Stimulated activated CD8-positive, alpha-beta memory T cell treated with anti-CD3 and anti-CD28 coated beads, Interleukin-4, amount 100 ng/mL, for 48 hours (primary cell): Measurements from ENCODE around the gene EMILIN2.
"Not testable (repeated sequence)": the region's sequence is repeated elsewhere in the genome, so short reads cannot be mapped to it uniquely, and the experiment has no call there.

Experiments used
- DNase-seq: peaks from one replicate; pipeline ENCODE4 v3.0.0-alpha.2; 2020

The EMILIN2 gene

DNA sequence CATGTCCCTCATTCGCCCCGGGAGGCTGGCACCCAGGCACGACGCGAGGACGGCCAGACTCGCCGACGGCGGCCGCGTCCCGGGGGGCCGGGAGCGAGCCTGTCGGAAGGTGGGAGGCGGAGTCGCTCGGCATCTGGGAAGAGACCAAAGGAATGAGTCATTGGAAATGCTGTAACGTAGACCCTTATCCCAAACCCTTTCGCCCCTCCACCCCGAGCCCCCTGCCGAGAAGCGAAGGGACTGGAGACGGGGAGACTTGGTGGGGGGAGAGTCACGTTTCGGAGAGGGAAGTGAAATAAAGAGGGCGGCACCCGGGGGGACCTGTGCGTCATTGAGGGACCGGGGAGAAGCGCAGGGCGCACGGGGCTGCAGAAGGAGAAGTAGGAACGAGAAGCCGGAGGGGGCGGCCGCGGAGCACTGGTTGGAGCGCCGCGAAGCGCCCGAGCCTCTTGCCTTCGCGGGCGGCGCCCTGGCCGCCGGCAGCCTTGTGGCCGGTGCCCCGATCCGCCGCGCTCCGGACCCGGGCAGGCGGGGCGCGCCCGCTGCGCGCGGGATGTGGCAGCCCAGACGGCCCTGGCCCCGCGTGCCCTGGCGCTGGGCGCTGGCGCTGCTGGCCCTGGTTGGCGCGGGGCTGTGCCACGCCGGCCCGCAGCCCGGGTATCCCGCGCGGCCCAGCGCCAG, at the start of gene EMILIN2:
TSS of gene EMILIN2 (plus strand) at position 371 of the 681 bp plus-strand sequence. CDS start at position 554, 183 bp downstream.
- DNase-seq = peak; percentile 70

DNA sequence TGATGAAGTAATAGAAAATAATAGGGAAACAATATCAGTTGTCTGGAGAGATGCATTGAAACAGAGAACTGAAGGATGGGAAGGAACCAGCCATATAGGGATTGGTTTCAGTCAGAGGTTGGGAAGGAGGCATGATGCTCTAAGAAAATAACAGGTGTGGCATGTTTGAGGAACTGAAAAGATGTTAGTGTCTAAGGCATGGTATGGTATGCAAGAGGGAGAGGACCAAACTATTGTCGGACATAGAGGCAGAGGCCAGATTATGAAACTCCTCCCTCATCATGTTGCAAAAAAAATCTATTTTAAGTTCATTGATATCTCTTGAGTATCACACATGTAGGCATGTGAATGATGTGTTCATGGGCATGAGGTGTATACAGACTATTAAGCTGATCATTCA, 48.9 kb upstream of the EMILIN2 start:
- DNase-seq = no peak

DNA sequence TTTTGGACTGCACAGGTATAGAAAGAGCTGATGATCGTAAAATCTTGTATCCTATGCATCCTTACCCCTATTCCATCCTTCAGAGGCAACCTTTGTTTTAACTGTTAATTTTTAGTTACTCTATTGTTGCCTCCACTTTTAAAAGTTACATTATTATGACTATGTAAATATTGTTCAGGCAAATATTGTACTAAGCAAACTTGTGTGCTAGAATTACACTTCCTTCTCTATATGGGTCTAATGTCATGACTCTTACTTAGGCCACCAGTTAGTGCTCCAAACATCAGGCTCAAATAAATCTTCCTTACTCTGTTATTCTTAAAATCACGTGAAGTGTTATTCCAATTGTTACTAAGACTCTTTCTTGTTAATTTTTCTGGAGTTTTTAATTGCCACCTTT, 47.4 kb upstream of the EMILIN2 start:
- no peak for DNase-seq

DNA sequence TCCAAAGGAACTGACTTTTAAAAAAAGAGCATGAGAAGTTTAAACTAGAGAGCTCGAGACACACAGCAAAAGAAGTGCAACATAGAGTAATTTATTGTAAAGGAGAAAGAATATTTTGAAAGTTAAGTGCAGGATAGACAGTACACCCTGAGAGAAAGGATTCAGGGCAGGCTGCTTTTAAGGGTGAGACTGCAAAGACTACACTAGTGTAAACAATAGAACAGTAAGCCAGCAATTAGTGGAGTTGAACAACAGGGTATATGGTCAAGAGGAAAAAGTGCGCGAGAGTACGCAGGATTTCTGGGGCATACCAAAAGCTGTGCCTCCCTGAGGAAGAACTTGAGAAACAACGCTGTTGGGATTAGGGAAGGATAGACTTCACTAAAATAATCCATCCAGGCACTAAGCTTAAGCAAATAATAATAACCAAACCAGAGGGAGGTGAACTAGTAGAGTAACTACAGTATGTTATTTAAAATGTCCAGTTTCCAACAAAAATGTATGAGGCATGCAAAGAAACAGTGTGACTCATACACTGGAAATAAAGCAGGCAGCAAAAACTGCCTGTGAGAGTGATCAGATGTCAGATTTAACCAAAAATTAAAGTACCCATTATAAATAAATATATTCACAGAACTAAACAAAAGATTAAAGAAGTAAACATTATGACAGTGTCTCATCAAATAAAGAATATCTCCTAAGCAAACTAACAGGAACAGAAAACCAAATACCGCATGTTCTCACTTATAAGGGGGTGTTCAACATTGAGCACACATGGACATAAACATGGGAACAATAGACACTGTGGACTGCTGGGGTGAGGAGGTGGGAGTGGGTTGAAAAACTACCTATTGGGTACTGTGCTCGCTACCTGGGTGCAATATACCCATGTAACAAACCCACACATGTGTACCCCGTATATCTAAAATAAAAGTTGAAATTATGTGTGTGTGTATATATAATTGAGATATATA, 40.5 kb upstream of the EMILIN2 start:
- no peak for DNase-seq

DNA sequence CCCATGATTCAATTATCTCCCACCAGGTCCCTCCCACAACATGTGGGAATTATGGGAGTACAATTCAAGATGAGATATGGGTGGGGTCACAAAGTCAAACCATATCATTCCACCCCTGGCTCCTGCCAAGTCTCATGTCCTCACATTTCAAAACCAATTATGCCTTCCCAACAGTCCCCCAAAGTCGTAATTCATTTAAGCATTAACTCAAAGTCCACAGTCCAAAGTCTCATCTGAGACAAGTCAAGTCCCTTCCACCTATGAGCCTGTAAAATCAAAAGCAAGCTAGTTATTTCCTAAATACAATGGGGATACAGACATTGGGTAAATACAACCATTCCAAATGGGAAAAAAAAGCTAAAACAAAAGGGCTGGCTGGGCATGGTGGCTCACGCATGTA, 38.2 kb upstream of the EMILIN2 start:
- DNase-seq = not testable (repeated sequence)

DNA sequence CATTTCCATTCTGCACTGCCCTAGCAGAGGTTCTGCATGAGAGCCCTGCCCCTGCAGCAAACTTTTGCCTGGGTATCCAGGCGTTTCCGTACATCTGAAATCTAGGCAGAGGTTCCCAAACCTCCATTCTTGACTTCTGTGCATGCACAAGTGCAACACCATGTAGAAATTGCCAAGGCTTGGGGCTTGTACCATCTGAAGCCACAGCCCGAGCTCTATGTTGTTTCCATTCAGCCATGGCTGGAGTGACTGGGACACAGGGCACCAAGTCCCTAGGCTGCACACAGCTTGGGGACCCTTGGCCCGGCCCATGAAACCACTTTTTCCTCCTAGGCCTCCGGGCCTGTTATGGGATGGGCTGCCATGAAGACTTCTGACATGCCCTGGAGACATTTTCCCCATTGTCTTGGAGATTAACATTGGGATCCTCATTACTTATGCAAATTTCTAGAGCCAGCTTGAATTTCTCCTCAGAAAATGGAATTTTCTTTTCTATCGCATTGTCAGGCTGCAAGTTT, 37.1 kb upstream of the EMILIN2 start:
- DNase-seq = not testable (repeated sequence)

DNA sequence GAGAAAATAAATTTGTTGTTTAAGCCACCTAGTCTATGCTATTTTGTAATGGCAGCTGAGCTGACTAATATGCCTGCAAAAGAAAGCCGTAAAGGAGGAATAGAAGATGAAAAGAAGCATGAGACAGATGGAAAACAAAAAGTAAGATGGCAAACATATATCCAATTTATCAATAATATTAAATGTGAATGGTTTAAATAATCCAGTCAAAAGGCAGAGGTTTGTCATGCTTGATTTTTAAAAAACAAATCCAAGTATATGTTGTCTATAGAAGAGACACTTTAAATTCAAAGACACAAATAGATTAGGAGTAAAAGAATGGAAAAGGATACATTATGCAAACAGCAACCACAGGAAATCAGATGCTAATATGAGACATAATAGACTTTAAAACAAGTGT, 35.4 kb upstream of the EMILIN2 start:
- DNase-seq = no peak

DNA sequence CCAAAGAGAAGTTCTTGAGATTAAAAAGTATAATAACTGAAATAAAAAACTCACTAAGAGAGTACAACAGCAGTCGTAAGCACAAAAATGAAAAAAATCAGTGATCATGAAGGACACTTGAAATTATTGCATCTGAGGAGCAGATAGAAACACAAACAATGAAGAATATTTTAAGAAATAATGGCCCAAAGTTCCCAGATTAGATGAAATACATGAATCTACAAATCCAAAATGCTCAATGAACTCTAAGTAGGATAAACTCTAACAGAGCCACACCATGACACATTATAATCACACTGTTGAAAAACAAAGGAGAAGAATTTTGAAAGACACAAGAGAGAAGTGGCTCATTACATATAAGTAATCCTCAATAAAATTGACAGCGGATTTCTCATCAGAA, 31.9 kb upstream of the EMILIN2 start:
- no peak for DNase-seq

DNA sequence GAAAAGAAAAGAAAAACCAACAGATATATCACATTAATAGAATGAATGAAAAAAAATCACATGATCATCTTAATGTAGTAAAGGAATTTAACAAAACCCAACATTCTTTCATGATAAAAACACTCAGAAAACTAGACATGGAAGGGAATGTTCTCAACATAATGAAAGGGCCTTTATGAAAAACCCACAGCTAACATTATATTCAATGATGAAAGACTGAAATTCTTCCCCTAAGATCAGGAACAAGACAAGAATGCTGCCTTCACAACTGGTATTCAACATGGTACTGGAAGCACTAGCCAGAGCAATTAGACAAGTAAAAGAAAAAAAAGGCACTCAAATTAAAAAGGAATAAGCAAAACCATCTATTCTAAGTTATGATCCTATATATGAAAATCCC, 28.5 kb upstream of the EMILIN2 start:
- no peak for DNase-seq

DNA sequence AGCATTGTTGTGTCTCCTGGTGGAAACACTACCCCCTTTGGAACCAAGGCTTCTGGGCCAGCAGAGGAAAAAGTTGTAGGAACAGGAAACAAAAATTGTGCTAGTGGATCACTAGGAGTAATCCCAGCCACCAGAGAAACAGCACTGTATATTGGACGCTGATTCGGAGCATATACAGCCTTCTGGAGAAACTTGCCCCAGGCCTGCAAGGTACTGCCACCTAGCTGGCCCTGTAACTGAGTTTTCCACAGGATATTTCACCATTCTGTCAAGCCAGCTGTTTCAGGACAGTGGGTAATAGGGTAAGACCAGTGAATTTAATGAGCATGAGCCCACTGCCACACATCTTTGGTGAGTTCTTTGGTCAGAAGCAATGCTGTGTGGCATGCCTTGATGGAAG, 25.1 kb upstream of the EMILIN2 start:
- DNase-seq = no peak

DNA sequence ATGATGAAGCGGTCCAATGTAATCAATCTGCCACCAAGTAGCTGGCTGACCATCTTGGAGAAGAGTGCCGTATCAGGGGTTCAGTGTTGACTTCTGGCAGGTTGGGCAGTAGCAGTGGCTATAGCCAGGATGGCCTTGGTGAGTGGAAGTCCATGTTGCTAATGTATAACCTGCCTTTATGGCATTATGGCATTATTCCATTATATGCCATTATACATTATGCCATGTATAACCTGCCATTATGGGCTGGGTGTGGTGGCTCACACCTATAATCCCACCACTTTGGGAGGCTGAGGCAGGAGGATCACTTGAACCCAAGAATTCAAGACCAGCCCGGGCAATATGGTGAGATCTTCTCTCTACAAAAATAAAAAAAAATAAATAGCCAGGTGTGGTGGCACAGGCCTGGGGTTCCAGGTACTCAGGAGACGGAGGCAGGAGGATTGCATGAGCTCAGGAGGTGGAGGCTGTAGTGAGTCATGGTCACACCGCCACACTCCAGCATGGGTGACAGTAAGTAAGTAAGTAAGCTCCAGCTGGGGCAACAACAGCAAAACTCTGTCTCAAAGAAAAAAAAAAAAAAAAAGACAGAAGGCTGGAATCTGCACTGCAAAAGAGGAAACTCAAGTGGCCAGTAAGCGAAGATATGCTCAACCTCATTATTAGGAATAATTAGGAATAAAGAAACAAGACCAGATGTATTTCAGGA, 24.4 kb upstream of the EMILIN2 start:
- no peak for DNase-seq

DNA sequence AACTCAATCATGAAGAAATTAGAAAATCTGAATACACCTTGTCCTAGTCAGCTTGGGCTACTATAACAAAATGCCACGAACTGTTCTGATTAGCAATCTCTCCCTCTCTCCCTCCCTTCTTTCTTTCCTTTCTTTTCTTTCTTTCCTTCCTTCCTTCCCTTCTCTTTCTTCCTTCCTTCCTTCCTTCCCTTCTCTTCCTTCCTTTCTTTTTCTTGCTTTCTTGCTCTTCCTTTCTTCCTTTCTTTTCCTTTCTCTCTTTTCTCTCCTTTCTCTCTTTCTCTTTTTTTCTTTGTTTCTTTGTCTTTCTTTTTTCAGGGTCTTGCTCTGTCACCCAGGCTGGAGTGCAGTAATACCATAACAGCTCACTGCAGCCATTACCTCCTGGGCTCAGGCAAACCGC, 23.6 kb upstream of the EMILIN2 start:
- DNase-seq = no peak

DNA sequence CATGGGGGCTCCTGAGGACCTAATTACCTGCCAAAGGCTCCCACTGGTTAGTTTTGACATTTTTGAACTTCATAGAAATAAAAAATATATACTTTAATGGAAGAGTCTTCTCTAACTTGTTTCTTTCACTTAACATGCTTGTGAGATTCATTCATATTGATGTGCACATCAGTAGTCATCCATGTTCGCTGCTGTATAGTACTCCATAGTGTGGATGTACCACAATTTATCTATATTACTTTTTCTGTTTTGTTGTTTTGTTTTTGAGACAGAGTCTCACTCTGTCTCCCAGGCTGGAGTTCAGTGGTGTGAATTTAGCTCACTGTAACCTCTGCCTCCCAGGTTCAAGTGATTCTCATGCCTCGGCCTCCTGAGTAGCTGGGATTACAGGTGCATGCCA, 22.8 kb upstream of the EMILIN2 start:
- DNase-seq = no peak

DNA sequence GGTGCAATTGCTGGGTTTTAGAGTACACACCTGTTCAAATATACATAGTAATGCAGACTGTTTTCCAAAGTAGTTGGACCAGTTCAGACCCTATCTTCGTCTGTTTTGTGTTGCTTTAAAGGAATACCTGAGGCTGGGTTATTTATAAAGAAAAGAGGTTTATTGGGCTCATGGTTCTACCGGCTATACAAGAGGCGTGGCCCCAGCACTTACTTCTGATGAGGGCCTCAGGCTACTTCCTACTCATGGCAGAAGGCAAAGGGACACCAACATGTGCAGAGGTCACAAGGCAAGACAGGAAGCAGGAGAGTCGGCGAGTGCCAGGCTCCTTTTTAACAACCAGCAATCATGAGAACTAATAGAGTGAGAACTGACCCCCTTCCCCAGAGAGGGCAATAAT, 21.9 kb upstream of the EMILIN2 start:
- no peak for DNase-seq

DNA sequence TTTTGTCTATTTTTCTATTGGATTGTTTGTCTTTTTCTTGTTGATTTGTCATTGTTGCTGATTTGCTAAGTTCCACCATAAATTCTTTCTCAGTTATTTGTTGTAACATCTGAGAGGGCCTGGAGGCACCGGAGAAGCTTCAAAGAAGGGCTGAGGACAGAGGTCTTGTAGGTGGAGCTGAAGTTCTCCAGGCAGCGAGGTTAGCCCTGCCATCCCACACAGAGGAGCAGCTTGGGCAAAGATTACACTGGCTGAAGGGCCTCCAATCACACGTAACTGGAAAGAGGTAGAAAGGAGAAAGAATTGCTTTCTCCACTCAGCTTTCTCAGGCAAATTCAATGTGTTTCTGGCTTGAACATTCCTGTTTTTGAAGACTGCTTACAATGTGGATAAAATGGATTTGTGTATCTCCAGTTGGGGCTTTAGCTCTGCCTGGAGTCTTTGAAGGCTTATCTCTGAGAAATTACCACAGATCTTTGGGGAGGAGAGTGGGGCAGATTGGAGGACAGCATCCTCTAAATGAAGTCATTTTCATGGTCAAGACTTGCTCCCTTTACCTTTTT, 21.1 kb upstream of the EMILIN2 start:
- no peak for DNase-seq

DNA sequence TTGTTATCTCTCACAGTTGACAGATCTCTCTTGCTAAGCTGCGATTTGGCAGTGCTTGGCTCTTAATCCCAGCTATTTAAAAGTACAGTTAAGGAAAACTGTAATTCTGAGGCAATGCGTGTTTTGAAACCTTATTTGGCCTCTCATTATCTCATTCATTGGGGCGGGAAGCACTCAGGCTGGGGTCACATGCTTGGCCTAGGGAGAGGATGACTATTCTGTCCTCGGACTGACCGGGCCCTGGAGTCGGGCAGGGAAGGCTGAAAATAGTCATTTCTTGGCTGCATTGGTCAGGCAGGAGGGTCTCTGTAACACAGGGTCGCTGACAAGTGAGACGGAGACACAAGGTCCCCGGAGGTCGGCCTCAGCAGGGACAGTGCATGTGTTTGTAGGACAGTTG, 20.2 kb upstream of the EMILIN2 start:
- DNase-seq = no peak

DNA sequence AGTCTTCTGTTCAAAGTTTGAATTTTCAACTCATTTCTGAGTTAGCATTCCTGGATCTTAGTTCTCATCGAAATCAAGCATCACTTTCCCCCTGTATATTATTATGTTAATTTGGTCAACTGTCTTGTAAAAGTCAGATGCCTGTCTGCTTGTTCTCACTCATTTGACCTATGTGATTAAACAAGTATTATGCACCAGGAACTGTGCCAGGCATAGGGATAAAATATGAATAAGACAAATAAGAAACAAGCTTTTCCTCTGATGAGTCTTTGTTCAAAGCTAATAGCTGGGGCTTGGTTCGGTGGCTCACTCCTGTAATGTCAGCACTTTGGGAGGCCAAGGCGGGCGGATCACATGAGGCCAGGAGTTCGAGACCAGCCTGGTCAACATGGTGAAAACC, 19.7 kb upstream of the EMILIN2 start:
- DNase-seq = no peak

DNA sequence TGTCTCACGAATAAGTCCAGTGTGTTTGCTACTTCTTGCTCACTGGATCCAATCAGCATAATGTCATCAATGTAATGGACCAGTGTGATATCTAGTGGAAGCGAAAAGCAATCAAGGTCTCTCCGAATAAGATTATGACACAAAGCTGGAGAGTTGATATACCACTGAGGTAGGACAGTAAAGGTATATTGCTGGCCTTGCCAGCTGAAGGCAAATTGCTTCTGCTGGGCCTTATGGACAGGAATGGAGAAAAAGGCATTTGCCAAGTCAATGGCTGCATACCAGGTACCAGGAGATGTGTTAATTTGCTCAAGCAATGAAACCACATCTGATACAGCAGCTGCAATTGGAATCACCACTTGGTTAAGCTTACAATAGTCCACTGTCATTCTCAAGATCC, 10.7 kb upstream of the EMILIN2 start:
- DNase-seq = not testable (repeated sequence)

DNA sequence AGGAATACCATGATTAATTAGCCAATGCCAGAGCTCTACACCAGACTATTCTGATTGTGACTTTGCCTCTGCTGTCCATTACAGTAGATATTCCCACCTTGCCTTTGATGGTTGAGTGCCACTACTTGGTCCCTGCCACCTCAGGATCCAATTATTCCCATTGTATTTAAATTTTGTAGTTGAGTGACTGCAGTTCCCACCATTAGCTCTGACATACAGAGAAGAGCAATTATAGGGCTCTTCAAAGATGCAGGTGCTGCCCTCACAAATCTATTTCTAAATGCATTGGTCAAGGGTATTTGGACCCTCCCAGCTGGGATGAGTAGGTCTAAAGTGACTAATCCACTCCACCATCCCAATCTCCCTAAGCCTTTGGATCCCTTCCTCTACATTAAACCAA, 9.5 kb upstream of the EMILIN2 start:
- not testable (repeated sequence) for DNase-seq

DNA sequence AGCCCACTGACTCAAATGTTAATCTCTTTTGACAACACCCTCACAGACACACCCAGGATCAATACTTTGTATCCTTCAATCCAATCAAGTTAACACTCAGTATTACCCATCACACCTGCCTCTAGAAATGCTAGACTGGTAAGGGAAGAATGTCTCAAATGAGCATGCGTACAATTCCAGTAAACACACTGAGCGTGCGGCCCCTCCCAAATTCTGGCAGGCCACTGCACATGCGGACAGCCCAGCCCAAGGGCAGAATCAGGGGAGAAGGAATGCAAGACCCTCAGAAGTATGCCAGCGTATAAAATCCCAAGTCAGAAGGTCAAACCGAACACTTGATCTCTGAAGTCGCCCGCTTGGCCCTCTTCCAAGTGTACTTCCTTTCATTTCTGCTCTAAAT, 7.6 kb upstream of the EMILIN2 start:
- DNase-seq = no peak

DNA sequence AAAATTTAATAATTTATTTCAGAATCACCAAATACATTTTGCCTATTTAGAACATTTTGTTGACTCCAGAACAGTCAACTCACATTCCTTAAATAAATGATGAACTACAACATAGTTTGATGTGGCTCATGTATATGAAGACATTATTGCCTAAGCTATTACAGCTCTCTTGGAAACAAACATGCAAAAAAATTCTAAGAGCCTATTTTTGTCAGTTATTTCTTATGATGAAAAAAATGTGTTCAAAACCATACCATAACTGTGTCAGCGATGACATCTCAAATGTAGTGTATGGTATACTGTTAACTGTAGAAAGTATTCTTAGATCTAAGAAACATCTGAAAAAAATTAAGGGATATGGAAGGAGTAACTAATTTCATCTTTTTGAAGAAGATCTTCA, 6.3 kb upstream of the EMILIN2 start:
- no peak for DNase-seq

DNA sequence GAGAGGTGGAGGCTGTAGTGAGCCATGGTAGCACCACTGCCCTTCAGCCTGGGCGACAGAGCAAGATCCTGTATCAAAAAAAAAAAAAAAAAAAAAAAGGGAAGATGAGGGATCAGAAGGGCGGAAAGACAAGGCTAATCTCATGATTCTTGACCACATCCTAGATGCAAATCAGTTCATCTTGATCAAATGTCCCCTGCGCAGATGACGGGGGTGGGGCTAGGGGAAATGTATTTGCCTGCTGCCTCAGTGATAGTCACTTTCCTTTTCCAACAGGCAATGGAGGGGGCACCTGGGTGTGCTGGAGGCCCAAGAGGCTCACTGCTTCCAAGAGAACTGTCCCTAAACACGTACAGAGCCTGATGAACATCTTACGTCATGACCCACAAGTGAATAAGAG, 3.7 kb upstream of the EMILIN2 start:
- DNase-seq = no peak

DNA sequence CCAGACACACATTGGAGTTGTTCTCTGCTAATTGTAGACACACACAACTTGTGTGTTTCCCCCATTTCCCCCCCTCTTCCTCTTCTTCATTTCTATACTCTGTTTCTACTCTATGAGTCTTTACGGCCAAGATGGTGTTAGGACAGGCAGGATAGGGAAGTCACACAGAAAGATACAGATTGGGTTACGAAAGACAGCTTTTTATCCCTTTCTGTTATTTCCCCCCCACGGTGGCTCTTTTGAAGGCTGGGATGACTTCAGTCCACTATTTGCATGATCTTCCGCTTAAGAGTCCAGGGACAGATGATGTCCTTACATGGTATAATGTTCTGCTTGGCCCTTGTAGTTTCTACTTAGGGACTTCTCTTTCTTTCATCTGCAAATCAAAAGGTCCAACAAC, 1.6 kb upstream of the EMILIN2 start:
- no peak for DNase-seq
